Duodenal mucosa (tissue), 2 donors: ENCODE measurements around the gene CAPN3.
"Not testable (repeated sequence)": the region's sequence is repeated elsewhere in the genome, so short reads cannot be mapped to it uniquely, and the experiment has no call there.

Experiments used
- H3K27ac ChIP-seq: one replicate; pipeline ENCODE4 v1.7.0; 2013; ENCODE audit warnings: low read depth, low read length
- H3K27me3 ChIP-seq, 2 donors: one replicate each; pipeline ENCODE4 v1.7.0; 2013; ENCODE audit warnings: low read length in 2 of 2, control low read depth in 1 of 2; ENCODE audit not compliant: insufficient read depth in 2 of 2, control insufficient read depth in 1 of 2
- H3K36me3 ChIP-seq, 2 donors: one replicate each; pipeline ENCODE4 v1.7.0; 2013; ENCODE audit warnings: low read length in 2 of 2, control low read depth in 1 of 2; ENCODE audit not compliant: insufficient read depth in 2 of 2, control insufficient read depth in 1 of 2
- H3K4me1 ChIP-seq, 2 donors: one replicate each; pipeline ENCODE4 v1.7.0; 2013; ENCODE audit warnings: low read length in 2 of 2, control low read depth in 1 of 2; ENCODE audit not compliant: insufficient read depth in 2 of 2, control insufficient read depth in 1 of 2
- H3K4me3 ChIP-seq, 2 donors: one replicate each; pipeline ENCODE4 v1.7.0; 2013; ENCODE audit warnings: low read length in 2 of 2, low read depth in 1 of 2
- H3K9ac ChIP-seq, 2 donors: one replicate each; pipeline ENCODE4 v1.7.0; 2013; ENCODE audit warnings: low read length in 2 of 2, low read depth in 1 of 2
- H3K9me3 ChIP-seq, 2 donors: one replicate each; pipeline ENCODE4 v1.7.0; 2013; ENCODE audit warnings: low read length in 2 of 2, control low read depth in 1 of 2; ENCODE audit not compliant: control insufficient read depth in 1 of 2

Gene CAPN3

DNA sequence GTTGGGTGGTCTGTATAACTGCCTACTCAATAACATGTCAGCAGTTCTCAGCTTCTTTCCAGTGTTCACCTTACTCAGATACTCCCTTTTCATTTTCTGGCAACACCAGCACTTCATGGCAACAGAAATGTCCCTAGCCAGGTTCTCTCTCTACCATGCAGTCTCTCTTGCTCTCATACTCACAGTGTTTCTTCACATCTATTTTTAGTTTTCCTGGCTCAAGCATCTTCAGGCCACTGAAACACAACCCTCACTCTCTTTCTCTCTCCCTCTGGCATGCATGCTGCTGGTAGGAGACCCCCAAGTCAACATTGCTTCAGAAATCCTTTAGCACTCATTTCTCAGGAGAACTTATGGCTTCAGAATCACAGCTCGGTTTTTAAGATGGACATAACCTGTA lies at the start of gene CAPN3:
Gene CAPN3, plus strand, starts transcription at position 253 of the 400 bp plus-strand sequence. CDS start 305 bp downstream, outside the sequence.
- H3K4me3 ChIP-seq = no peak within 1 kb of the TSS
- no peaks in the 10 kb centered on the region for H3K27me3 ChIP-seq
- H3K4me1 ChIP-seq = no peaks in the 10 kb centered on the region
- H3K9me3 ChIP-seq = no peaks in the 10 kb centered on the region
- H3K27ac ChIP-seq = no peak within 1 kb of the TSS
- no peak within 1 kb of the TSS for H3K9ac ChIP-seq
- H3K36me3 ChIP-seq = peaks cover 3 to 22% of the 10 kb centered on the region in 2 donors

GRCh38 chr15:42313463-42313862 lies 45.8 kb upstream of the CAPN3 start:
- Histone ChIP-seq H3K4me1 (no peaks in the 10 kb centered on the region), H3K36me3 (peaks cover 6 to 22% of the 10 kb centered on the region in 2 donors), H3K9ac (no peak overlapping the region), H3K9me3 (no peaks in the 10 kb centered on the region), H3K4me3 (no peak overlapping the region), H3K27me3 (no peaks in the 10 kb centered on the region), H3K27ac (no peak overlapping the region)

DNA sequence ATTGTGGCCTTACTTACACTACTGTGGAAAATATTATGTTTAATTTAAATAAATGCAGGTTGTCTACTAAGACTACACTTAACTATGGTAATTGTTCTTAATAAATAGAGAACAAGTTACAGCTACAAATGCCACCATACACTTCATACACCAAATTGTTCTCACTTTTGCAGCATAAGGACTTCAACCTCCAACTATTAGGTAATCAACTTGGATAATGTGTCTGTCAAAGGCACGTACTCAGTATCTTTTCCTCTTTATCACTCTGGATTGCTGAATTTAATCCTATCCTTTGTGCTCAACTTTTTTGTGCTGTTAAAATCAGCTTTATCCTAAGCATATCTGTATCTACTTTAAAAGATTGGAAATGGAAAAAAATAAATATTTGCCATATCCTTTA lies 44.5 kb upstream of the CAPN3 start:
- no peak overlapping the region for H3K9ac ChIP-seq
- peaks cover 6 to 22% of the 10 kb centered on the region in 2 donors for H3K36me3 ChIP-seq
- H3K9me3 ChIP-seq = no peaks in the 10 kb centered on the region
- no peaks in the 10 kb centered on the region for H3K4me1 ChIP-seq
- H3K27ac ChIP-seq = no peak overlapping the region
- no peaks in the 10 kb centered on the region for H3K27me3 ChIP-seq
- H3K4me3 ChIP-seq = no peak overlapping the region

- Histone ChIP-seq H3K4me1 (no peaks in the 10 kb centered on the region), H3K9me3 (no peaks in the 10 kb centered on the region), H3K4me3 (no peak overlapping the region), H3K36me3 (peaks cover 5 to 18% of the 10 kb centered on the region in 2 donors), H3K27ac (no peak overlapping the region), H3K9ac (no peak overlapping the region), H3K27me3 (no peaks in the 10 kb centered on the region)
Observed at GRCh38 chr15:42315521-42315920, 43.8 kb upstream of the CAPN3 start.

- not testable (repeated sequence) for H3K27ac ChIP-seq, H3K9ac ChIP-seq, H3K4me1 ChIP-seq, H3K4me3 ChIP-seq, H3K9me3 ChIP-seq, H3K27me3 ChIP-seq
- peaks cover 0 to 12% of the 10 kb centered on the region in 2 donors for H3K36me3 ChIP-seq
Observed at GRCh38 chr15:42316282-42316805, 43.0 kb upstream of the CAPN3 start.

DNA sequence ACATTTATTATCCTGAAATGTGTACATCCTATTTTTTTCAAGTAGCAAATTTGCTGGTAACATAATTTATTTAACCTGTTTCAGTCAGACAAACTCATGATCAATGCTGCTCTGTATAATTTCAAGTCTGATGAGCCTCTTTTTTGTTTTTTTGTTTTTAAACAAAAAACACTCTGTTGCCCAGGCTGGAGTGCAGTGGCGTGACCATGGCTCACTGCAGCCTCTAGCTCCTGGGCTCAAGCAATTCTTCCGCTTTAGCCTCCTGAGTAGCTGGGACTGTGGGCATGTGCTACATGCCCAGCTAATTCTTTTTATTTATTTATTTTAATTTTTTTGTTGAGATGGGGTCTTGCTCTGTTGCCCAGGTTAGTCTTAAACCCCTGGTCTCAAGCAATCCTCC lies 40.1 kb upstream of the CAPN3 start:
- Histone ChIP-seq H3K9ac (no peak overlapping the region), H3K27me3 (no peaks in the 10 kb centered on the region), H3K4me3 (no peak overlapping the region), H3K9me3 (no peaks in the 10 kb centered on the region), H3K4me1 (no peaks in the 10 kb centered on the region), H3K36me3 (peaks cover 0 to 25% of the 10 kb centered on the region in 2 donors), H3K27ac (no peak overlapping the region)

GRCh38 chr15:42324308-42324707 lies 35.0 kb upstream of the CAPN3 start:
- no peaks in the 10 kb centered on the region for H3K27me3 ChIP-seq
- no peak overlapping the region for H3K4me3 ChIP-seq
- peaks cover 4 to 52% of the 10 kb centered on the region in 2 donors for H3K36me3 ChIP-seq
- no peak overlapping the region for H3K27ac ChIP-seq
- no peaks in the 10 kb centered on the region for H3K9me3 ChIP-seq
- no peak overlapping the region for H3K9ac ChIP-seq
- no peaks in the 10 kb centered on the region for H3K4me1 ChIP-seq

DNA sequence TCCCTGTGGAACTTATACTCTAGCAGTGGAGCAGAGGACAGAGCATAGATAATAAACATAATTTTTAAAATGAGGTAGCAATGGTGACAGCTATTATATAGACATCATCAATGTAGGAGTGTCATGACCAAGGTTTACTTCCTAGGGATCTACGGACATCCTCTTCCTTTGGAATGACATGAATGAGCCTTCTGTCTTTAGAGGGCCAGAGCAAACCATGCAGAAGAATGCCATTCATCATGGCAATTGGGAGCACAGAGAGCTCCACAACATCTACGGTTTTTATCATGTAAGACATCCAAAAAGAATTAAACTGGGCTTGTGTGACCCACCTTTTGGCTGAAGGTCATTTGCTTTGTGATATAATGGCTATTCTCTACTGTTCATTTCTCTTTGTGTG lies 30.1 kb upstream of the CAPN3 start:
- Histone ChIP-seq H3K9me3 (no peaks in the 10 kb centered on the region), H3K4me1 (no peaks in the 10 kb centered on the region), H3K4me3 (no peak overlapping the region), H3K27me3 (no peaks in the 10 kb centered on the region), H3K27ac (no peak overlapping the region), H3K36me3 (peaks cover 9 to 37% of the 10 kb centered on the region in 2 donors), H3K9ac (no peak overlapping the region)

DNA sequence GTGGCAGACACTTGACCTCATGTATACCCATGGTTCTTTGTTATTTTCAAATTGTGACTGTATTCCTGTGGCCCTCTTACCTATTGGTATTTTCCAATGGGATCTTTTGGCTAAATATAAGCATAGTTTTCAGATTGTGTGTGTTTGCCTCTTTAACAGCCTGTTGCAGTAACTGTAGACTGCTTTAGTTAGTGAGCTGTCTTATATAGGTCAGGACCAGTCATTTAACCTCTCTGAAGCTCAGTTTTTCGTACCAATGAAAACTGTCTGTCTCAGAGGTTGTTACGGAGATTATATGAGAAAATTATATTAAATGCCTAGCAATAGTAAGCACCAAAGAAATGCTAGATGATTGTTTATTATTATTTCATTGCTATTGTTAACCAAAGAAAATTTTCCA lies 29.3 kb upstream of the CAPN3 start:
- no peak overlapping the region for H3K9ac ChIP-seq
- H3K27me3 ChIP-seq = no peaks in the 10 kb centered on the region
- H3K36me3 ChIP-seq = peaks cover 9 to 40% of the 10 kb centered on the region in 2 donors
- no peaks in the 10 kb centered on the region for H3K4me1 ChIP-seq
- H3K4me3 ChIP-seq = no peak overlapping the region
- H3K27ac ChIP-seq = no peak overlapping the region
- H3K9me3 ChIP-seq = peaks cover 0 to 3% of the 10 kb centered on the region in 2 donors

DNA sequence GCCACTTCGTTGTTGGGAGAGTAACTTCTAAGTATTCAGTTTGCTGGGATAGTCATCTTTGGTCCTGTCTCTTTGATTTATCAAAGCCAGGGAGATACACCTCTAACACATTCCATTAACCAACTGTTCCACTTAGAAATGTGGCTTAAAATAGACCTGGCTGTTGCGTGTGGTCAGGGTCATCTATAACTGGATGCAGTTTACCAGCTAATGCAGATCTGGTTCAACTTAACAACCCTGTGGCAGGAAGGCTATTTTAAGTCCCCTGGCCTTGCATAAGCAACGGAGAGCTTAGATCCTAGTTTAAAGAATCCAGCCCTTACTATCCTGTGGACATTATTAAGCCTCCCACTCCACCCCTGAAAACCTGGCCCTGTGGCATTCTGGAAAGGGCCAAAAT lies 28.1 kb upstream of the CAPN3 start:
- Histone ChIP-seq H3K4me3 (no peak overlapping the region), H3K9me3 (peaks cover 3 to 10% of the 10 kb centered on the region in 2 donors), H3K27me3 (no peaks in the 10 kb centered on the region), H3K36me3 (peaks cover 9 to 32% of the 10 kb centered on the region in 2 donors), H3K9ac (no peak overlapping the region), H3K27ac (no peak overlapping the region), H3K4me1 (no peaks in the 10 kb centered on the region)

DNA sequence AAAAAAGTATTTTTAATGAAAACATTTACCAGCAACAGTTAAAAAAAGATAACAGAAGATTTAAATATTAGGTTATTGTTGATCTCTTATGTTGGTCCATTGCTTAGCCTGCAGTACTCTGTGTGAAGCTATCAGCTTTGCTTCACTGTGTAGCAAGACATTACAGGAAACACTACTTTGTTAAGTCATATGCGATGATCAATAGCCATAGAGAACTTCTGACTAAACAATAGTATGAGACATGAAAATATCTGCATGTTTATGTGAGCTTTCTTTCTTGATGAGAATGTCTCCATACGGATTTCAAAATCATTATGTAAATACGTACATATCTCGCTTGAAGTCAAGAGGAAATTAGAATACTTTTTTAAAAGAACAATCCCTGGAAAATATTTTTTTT lies 27.0 kb upstream of the CAPN3 start:
- H3K36me3 ChIP-seq = peaks cover 5 to 21% of the 10 kb centered on the region in 2 donors

More for the DNA sequence above, 27.0 kb upstream of the CAPN3 start:
- Histone ChIP-seq H3K4me1 (no peaks in the 10 kb centered on the region), H3K9me3 (peaks cover 3 to 10% of the 10 kb centered on the region in 2 donors), H3K9ac (no peak overlapping the region), H3K27ac (no peak overlapping the region), H3K4me3 (no peak overlapping the region), H3K27me3 (no peaks in the 10 kb centered on the region)
